ENCODE measurements around the gene IGFN1.

DNA sequence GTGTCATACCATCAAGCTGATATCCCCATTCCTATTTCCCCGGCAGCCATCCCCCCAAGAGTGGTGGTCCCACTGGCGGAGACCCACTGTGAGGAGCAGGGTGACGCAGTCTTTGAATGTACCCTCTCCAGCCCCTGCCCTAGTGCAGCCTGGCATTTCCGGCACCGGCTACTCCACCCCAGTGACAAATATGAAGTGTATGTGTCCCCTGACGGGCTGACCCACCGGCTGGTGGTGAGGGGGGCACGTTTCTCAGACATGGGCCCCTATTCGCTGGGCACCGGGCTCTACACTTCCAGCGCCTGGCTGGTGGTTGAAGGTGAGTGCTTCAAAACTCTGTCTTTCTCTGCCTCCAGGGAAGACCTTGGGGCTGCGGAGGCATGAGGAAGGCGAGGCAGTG is 14.4 kb downstream of the IGFN1 start:
- TF ChIP-seq, protein P1, sequence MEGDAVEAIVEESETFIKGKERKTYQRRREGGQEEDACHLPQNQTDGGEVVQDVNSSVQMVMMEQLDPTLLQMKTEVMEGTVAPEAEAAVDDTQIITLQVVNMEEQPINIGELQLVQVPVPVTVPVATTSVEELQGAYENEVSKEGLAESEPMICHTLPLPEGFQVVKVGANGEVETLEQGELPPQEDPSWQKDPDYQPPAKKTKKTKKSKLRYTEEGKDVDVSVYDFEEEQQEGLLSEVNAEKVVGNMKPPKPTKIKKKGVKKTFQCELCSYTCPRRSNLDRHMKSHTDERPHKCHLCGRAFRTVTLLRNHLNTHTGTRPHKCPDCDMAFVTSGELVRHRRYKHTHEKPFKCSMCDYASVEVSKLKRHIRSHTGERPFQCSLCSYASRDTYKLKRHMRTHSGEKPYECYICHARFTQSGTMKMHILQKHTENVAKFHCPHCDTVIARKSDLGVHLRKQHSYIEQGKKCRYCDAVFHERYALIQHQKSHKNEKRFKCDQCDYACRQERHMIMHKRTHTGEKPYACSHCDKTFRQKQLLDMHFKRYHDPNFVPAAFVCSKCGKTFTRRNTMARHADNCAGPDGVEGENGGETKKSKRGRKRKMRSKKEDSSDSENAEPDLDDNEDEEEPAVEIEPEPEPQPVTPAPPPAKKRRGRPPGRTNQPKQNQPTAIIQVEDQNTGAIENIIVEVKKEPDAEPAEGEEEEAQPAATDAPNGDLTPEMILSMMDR (IDR thresholded peaks at IDR 0.05; ENCODE audit: poor library complexity), result no peak
- TF ChIP-seq EZH2 (IDR thresholded peaks at IDR 0.05; ENCODE audit: borderline replicate concordance), result no peak
- no peak for TF ChIP-seq EZH2phosphoT487 (IDR thresholded peaks at IDR 0.05; ENCODE audit: low read depth, severe bottlenecking, unreplicated experiment)
